GM12878 (cell line): Measurements from ENCODE around the gene CRTAP. TPM values are rescaled to one million over a fixed set of nuclear protein-coding genes. Genes with fewer than 3 reads are reported as not detected.

ENCODE experiments used
- ATAC-seq: fragments of 200-7000 bp; cut with Tn5 transposase; 3 replicates; pipeline ENCODE4 v1.9.1; 2020; ENCODE audit warnings: mild to moderate bottlenecking, moderate library complexity
- BruUV-seq: library from RNA; stranded (reverse); fragments of 400-500 nt; replicated peaks from 2 replicates; lab custom pipeline; 2021; lab: Mats Ljungman, UMichigan
- CTCF ChIA-PET: fragments of 300-600 bp; sonication (Branson Sonifier 250); formaldehyde crosslinking; extraction: SDS; loops from one replicate; lab custom pipeline; 2021; ENCODE audit warnings: inconsistent platforms; lab: Yijun Ruan, JAX
- POLR2A ChIA-PET: fragments of 350-600 bp; formaldehyde crosslinking; extraction: SDS; loops from one replicate; lab custom pipeline; 2021; ENCODE audit warnings: inconsistent platforms; lab: Charles Lee
- RAD21 ChIA-PET: fragments of 300-600 bp; sonication (Branson Sonifier 250); formaldehyde crosslinking; loops from one replicate; lab custom pipeline; 2023; ENCODE audit warnings: antibody characterized with exemption; ENCODE audit not compliant: unreplicated experiment; lab: Charles Lee
- SMC1A ChIA-PET: fragments of 300-600 bp; sonication (Branson Sonifier 250); formaldehyde crosslinking; loops from one replicate; lab custom pipeline; 2023; ENCODE audit not compliant: unreplicated experiment, uncharacterized antibody; lab: Charles Lee
- DNase-seq: peaks from one replicate; pipeline ENCODE4 v3.0.0-alpha.2; 2011; ENCODE audit warnings: low read depth, low spot score
- FAIRE-seq: peaks from 3 replicates; lab custom pipeline; 2011; peaks lifted over from hg19 to GRCh38; lab: Jason Lieb, UNC
- H2AFZ ChIP-seq: 2 replicates; pipeline ENCODE4 v1.6.0; 2011; ENCODE audit warnings: low read depth, low read length, control low read depth; ENCODE audit not compliant: control insufficient read depth
- H3K27ac ChIP-seq: 2 replicates; pipeline ENCODE4 v1.5.1; 2011; ENCODE audit warnings: control low read depth; ENCODE audit not compliant: control insufficient read depth, insufficient read depth
- H3K27me3 ChIP-seq, 2 experiments: replicated peaks in 1 of 2; 2 replicates each; pipeline versions ENCODE4 v1.6.0 to v1.6.1; 2011; ENCODE audit warnings: low read length in 1 of 2; ENCODE audit not compliant: control insufficient read depth in 2 of 2, insufficient read depth in 2 of 2
- H3K36me3 ChIP-seq, 2 experiments: 2 replicates each; pipeline ENCODE4 v1.5.1; 2011; ENCODE audit warnings: low read length in 1 of 2; ENCODE audit not compliant: control insufficient read depth in 2 of 2, insufficient read depth in 2 of 2
- H3K4me1 ChIP-seq: 2 replicates; pipeline ENCODE4 v1.6.1; 2011; ENCODE audit warnings: mild to moderate bottlenecking, low read length, moderate library complexity, mixed read lengths; ENCODE audit not compliant: control insufficient read depth, insufficient read depth
- H3K4me2 ChIP-seq: 2 replicates; pipeline ENCODE4 v1.6.0; 2011; ENCODE audit warnings: control low read depth; ENCODE audit not compliant: control insufficient read depth, insufficient read depth
- H3K4me3 ChIP-seq: fragments of 200-600 bp; sonication (generic); 2 replicates; pipeline ENCODE4 v1.5.1; 2016
- H3K79me2 ChIP-seq: 2 replicates; pipeline ENCODE4 v1.6.0; 2011; ENCODE audit warnings: low read length; ENCODE audit not compliant: control insufficient read depth, insufficient read depth
- H3K9ac ChIP-seq: 2 replicates; pipeline ENCODE4 v1.8.0; 2011; ENCODE audit warnings: low read length, control low read depth, mixed read lengths; ENCODE audit not compliant: control insufficient read depth, insufficient read depth
- H3K9me3 ChIP-seq: replicated peaks from 3 replicates; pipeline ENCODE4 v1.5.1; 2011; ENCODE audit warnings: mild to moderate bottlenecking, low read length; ENCODE audit not compliant: control insufficient read depth, insufficient read depth
- H4K20me1 ChIP-seq: 2 replicates; pipeline ENCODE4 v1.6.0; 2011; ENCODE audit not compliant: control insufficient read depth, insufficient read depth
- EP300 ChIP-seq, 2 experiments: fragments of 150-350 bp in 1 of 2; IDR thresholded peaks; 2 replicates each; pipeline ENCODE4 v1.6.1; 2011 to 2012; ENCODE audit warnings: low read depth in 2 of 2, low read length in 2 of 2, borderline replicate concordance in 1 of 2, improper control_type of control experiment in 1 of 2, inconsistent platforms in 1 of 2; ENCODE audit not compliant: control insufficient read depth in 1 of 2
- HDAC6 ChIP-seq: fragments of 200-600 bp; sonication (generic); IDR thresholded peaks from one replicate; pipeline ENCODE4 v1.8.0; 2017; ENCODE audit warnings: antibody characterized with exemption; ENCODE audit not compliant: unreplicated experiment
- KDM1A ChIP-seq: fragments of 200-600 bp; sonication (generic); IDR thresholded peaks from 2 replicates; pipeline ENCODE4 v1.6.1; 2016; ENCODE audit warnings: borderline replicate concordance
- KLF5 ChIP-seq: fragments of 450-650 bp; IDR thresholded peaks from 2 replicates; pipeline ENCODE4 v1.6.1; 2014; ENCODE audit warnings: mild to moderate bottlenecking; ENCODE audit not compliant: partially characterized antibody
- LARP7 ChIP-seq: fragments of 450-650 bp; IDR thresholded peaks from 2 replicates; pipeline ENCODE4 v1.6.1; 2017; ENCODE audit warnings: mild to moderate bottlenecking
- MAX ChIP-seq: IDR thresholded peaks from 2 replicates; pipeline ENCODE4 v1.6.1; 2012; ENCODE audit warnings: low read depth, low read length, improper control_type of control experiment
- MTA2 ChIP-seq: fragments of 450-650 bp; IDR thresholded peaks from 2 replicates; pipeline ENCODE4 v1.6.1; 2016; ENCODE audit warnings: low read depth, mild to moderate bottlenecking, moderate library complexity
- MYC ChIP-seq: IDR thresholded peaks from 2 replicates; pipeline ENCODE4 v1.6.1; 2011; ENCODE audit warnings: mild to moderate bottlenecking, low read length, moderate library complexity, inconsistent platforms; ENCODE audit not compliant: insufficient read depth, insufficient replicate concordance, insufficient read length, severe bottlenecking
- NFYA ChIP-seq: IDR thresholded peaks from 2 replicates; pipeline ENCODE4 v1.6.1; 2011; ENCODE audit warnings: low read depth, mild to moderate bottlenecking, low read length, improper control_type of control experiment, borderline replicate concordance
- POLR2AphosphoS2 ChIP-seq: IDR thresholded peaks from 2 replicates; pipeline ENCODE4 v1.6.1; 2011; ENCODE audit warnings: low read depth, mild to moderate bottlenecking, low read length, improper control_type of control experiment, moderate library complexity
- POLR2AphosphoS5 ChIP-seq: IDR thresholded peaks from 2 replicates; pipeline ENCODE4 v1.6.1; 2011; ENCODE audit warnings: mild to moderate bottlenecking, low read length, inconsistent platforms
- REST ChIP-seq: IDR thresholded peaks from 2 replicates; pipeline ENCODE4 v1.6.1; 2012; ENCODE audit warnings: mild to moderate bottlenecking, low read depth, low read length
- SP1 ChIP-seq: IDR thresholded peaks from one replicate; pipeline ENCODE4 v1.6.1; 2011; ENCODE audit warnings: low read depth, low read length
- YBX1 ChIP-seq: fragments of 450-650 bp; IDR thresholded peaks from 2 replicates; pipeline ENCODE4 v1.6.1; 2016; ENCODE audit warnings: antibody characterized with exemption
- YY1 ChIP-seq: IDR thresholded peaks from 2 replicates; pipeline ENCODE4 v1.6.1; 2011; ENCODE audit warnings: low read depth, mild to moderate bottlenecking, low read length
- WGBS: methylation state at CpG from one replicate; pipeline ENCODE4 v1.1.6; 2016; ENCODE audit warnings: low lambda C conversion rate; ENCODE audit not compliant: insufficient replicate concordance, insufficient coverage; ENCODE audit errors: missing lambda C conversion rate; 5-methylcytosine and 5-hydroxymethylcytosine counted together
- in situ Hi-C: fragments of 300-500 bp; cut with MboI; formaldehyde crosslinking; loops from 9 replicates; pipeline ENCODE4 v1.14.3; 2018; ENCODE audit warnings: mixed read lengths
- intact Hi-C: fragments of 100-400 bp; cut with micrococcal nuclease; formaldehyde crosslinking; loops from one replicate; pipeline ENCODE4 v1.14.2; 2022; ENCODE audit not compliant: unreplicated experiment
- polyA plus RNA-seq, 11 experiments: library from polyadenylated mRNA; depleted of rRNA in 4 of 11; unstranded in 6 of 11; stranded (reverse) in 5 of 11; fragments of >200 nt; fragmentation: Nextera tagmentation in 4 of 11; fragmentation: Illumina TruSeq in 1 of 11; extraction: Ambion mirVana in 4 of 11; extraction: Trizol in 1 of 11; gene quantifications; 1 replicate in 1 of 11; 2 replicates in 10 of 11; pipeline versions ENCODE4 v1.2.1 to v1.2.3, GENCODE V29; 2011 to 2016; ENCODE audit warnings: inconsistent platforms in 2 of 11, missing spikeins in 2 of 11, low read depth in 1 of 11
- total RNA-seq, 4 experiments: library from RNA; depleted of rRNA in 3 of 4; stranded (reverse); fragments of >200 nt in 3 of 4; fragmentation: Illumina TruSeq in 1 of 4; extraction: Trizol in 1 of 4; gene quantifications; 2 replicates each; pipeline versions ENCODE4 v1.2.1 to v1.2.3, GENCODE V29; 2013 to 2021
- TF ChIP-seq, protein P1 (sequence below): IDR thresholded peaks from 2 replicates; pipeline ENCODE4 v1.6.1; 2011; ENCODE audit warnings: borderline replicate concordance, low read depth, mild to moderate bottlenecking, moderate library complexity, mixed read lengths, low read length; ENCODE audit not compliant: insufficient read depth; ENCODE audit errors: extremely low read length
- TF ChIP-seq, protein P2 (sequence below): fragments of 450-650 bp; IDR thresholded peaks from 2 replicates; pipeline ENCODE4 v1.6.1; 2017; ENCODE audit warnings: mild to moderate bottlenecking, low read depth, inconsistent platforms; ENCODE audit not compliant: poor library complexity, severe bottlenecking

The CRTAP gene
- total and polyA plus RNA-seq, 10 of the 15 experiments (the other 5 are each of a cell fraction or from before 2014, with no cell fraction given), result 6.0 to 42.3 (median 23.3) TPM

- TF ChIP-seq POLR2AphosphoS5 (no peak), KDM1A (no peak), MAX (no peak), MYC (no peak), LARP7 (no peak), YY1 (no peak)
- TF ChIP-seq, protein P1, sequence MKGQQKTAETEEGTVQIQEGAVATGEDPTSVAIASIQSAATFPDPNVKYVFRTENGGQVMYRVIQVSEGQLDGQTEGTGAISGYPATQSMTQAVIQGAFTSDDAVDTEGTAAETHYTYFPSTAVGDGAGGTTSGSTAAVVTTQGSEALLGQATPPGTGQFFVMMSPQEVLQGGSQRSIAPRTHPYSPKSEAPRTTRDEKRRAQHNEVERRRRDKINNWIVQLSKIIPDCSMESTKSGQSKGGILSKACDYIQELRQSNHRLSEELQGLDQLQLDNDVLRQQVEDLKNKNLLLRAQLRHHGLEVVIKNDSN, result no peak
These were observed 3.6 kb downstream of the CRTAP start (continued) for GRCh38 chr3:33117461-33117860.

GRCh38 chr3:33119891-33120290 is 6.1 kb downstream of the CRTAP start:
- Histone ChIP-seq H2AFZ (no peak overlapping the region), H3K36me3 (no peaks in the 10 kb centered on the region), H3K4me2 (no peak overlapping the region), H3K4me1 (peaks cover 4% of the 10 kb centered on the region), H3K79me2 (no peaks in the 10 kb centered on the region), H3K27ac (no peak overlapping the region), H4K20me1 (no peaks in the 10 kb centered on the region)
- 97% methylated on average over 3 of the region's 3 CpGs for WGBS
- RAD21 ChIA-PET, result no interaction called here
- intact Hi-C loops, result no loop called here
- FAIRE-seq, result no peak
- no peak for TF ChIP-seq SP1
- TF ChIP-seq YBX1, result no peak
- TF ChIP-seq, protein P2, sequence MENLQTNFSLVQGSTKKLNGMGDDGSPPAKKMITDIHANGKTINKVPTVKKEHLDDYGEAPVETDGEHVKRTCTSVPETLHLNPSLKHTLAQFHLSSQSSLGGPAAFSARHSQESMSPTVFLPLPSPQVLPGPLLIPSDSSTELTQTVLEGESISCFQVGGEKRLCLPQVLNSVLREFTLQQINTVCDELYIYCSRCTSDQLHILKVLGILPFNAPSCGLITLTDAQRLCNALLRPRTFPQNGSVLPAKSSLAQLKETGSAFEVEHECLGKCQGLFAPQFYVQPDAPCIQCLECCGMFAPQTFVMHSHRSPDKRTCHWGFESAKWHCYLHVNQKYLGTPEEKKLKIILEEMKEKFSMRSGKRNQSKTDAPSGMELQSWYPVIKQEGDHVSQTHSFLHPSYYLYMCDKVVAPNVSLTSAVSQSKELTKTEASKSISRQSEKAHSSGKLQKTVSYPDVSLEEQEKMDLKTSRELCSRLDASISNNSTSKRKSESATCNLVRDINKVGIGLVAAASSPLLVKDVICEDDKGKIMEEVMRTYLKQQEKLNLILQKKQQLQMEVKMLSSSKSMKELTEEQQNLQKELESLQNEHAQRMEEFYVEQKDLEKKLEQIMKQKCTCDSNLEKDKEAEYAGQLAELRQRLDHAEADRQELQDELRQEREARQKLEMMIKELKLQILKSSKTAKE, result no peak
- no peak for TF ChIP-seq MTA2
- no peak for TF ChIP-seq MYC
- no peak for TF ChIP-seq REST
- no peak for TF ChIP-seq HDAC6
- TF ChIP-seq POLR2AphosphoS2, result no peak
- TF ChIP-seq KLF5, result no peak
- no peak for TF ChIP-seq EP300 (IDR thresholded peaks at IDR 0.05; ENCODE audit: borderline replicate concordance in 1 of 2, control insufficient read depth in 1 of 2, low read depth in 2 of 2, low read length in 2 of 2)
- TF ChIP-seq NFYA, result no peak
- TF ChIP-seq, all 136 proteins: peak for 0
- SMC1A ChIA-PET, result no interaction called here
- BruUV-seq, result no TSS peak
- POLR2A ChIA-PET, result no interaction called here
- CTCF ChIA-PET, result interaction anchor here (2.3 kb wide), 1 partner anchor 12 kb away, joined by 7 read pairs; no protein-coding TSS in a partner anchor
- Histone ChIP-seq H3K9me3 (no peaks in the 10 kb centered on the region), H3K4me3 (no peak overlapping the region), H3K27me3 (no peaks in the 10 kb centered on the region), H3K9ac (no peak overlapping the region)
- ATAC-seq (no peak), DNase-seq (no peak)
- in situ Hi-C loops, result no loop called here
